GM12878 (cell line): ENCODE results near the gene DENND6B. TPM values are rescaled to one million over a fixed set of nuclear protein-coding genes. Genes with fewer than 3 reads are reported as not detected.

Experiments
- ATAC-seq: fragments of 200-7000 bp; cut with Tn5 transposase; 3 replicates; pipeline ENCODE4 v1.9.1; 2020; ENCODE audit warnings: mild to moderate bottlenecking, moderate library complexity
- BruUV-seq: library from RNA; stranded (reverse); fragments of 400-500 nt; replicated peaks from 2 replicates; lab custom pipeline; 2021; lab: Mats Ljungman, UMichigan
- CTCF ChIA-PET: fragments of 300-600 bp; sonication (Branson Sonifier 250); formaldehyde crosslinking; extraction: SDS; loops from one replicate; lab custom pipeline; 2021; ENCODE audit warnings: inconsistent platforms; lab: Yijun Ruan, JAX
- POLR2A ChIA-PET: fragments of 350-600 bp; formaldehyde crosslinking; extraction: SDS; loops from one replicate; lab custom pipeline; 2021; ENCODE audit warnings: inconsistent platforms; lab: Charles Lee
- RAD21 ChIA-PET: fragments of 300-600 bp; sonication (Branson Sonifier 250); formaldehyde crosslinking; loops from one replicate; lab custom pipeline; 2023; ENCODE audit warnings: antibody characterized with exemption; ENCODE audit not compliant: unreplicated experiment; lab: Charles Lee
- SMC1A ChIA-PET: fragments of 300-600 bp; sonication (Branson Sonifier 250); formaldehyde crosslinking; loops from one replicate; lab custom pipeline; 2023; ENCODE audit not compliant: unreplicated experiment, uncharacterized antibody; lab: Charles Lee
- DNase-seq: peaks from one replicate; pipeline ENCODE4 v3.0.0-alpha.2; 2011; ENCODE audit warnings: low read depth, low spot score
- FAIRE-seq: peaks from 3 replicates; lab custom pipeline; 2011; peaks lifted over from hg19 to GRCh38; lab: Jason Lieb, UNC
- H2AFZ ChIP-seq: 2 replicates; pipeline ENCODE4 v1.6.0; 2011; ENCODE audit warnings: low read depth, low read length, control low read depth; ENCODE audit not compliant: control insufficient read depth
- H3K27ac ChIP-seq: 2 replicates; pipeline ENCODE4 v1.5.1; 2011; ENCODE audit warnings: control low read depth; ENCODE audit not compliant: control insufficient read depth, insufficient read depth
- H3K27me3 ChIP-seq, 2 experiments: replicated peaks in 1 of 2; 2 replicates each; pipeline versions ENCODE4 v1.6.0 to v1.6.1; 2011; ENCODE audit warnings: low read length in 1 of 2; ENCODE audit not compliant: control insufficient read depth in 2 of 2, insufficient read depth in 2 of 2
- H3K36me3 ChIP-seq, 2 experiments: 2 replicates each; pipeline ENCODE4 v1.5.1; 2011; ENCODE audit warnings: low read length in 1 of 2; ENCODE audit not compliant: control insufficient read depth in 2 of 2, insufficient read depth in 2 of 2
- H3K4me1 ChIP-seq: 2 replicates; pipeline ENCODE4 v1.6.1; 2011; ENCODE audit warnings: mild to moderate bottlenecking, low read length, moderate library complexity, mixed read lengths; ENCODE audit not compliant: control insufficient read depth, insufficient read depth
- H3K4me2 ChIP-seq: 2 replicates; pipeline ENCODE4 v1.6.0; 2011; ENCODE audit warnings: control low read depth; ENCODE audit not compliant: control insufficient read depth, insufficient read depth
- H3K4me3 ChIP-seq: fragments of 200-600 bp; sonication (generic); 2 replicates; pipeline ENCODE4 v1.5.1; 2016
- H3K79me2 ChIP-seq: 2 replicates; pipeline ENCODE4 v1.6.0; 2011; ENCODE audit warnings: low read length; ENCODE audit not compliant: control insufficient read depth, insufficient read depth
- H3K9ac ChIP-seq: 2 replicates; pipeline ENCODE4 v1.8.0; 2011; ENCODE audit warnings: low read length, control low read depth, mixed read lengths; ENCODE audit not compliant: control insufficient read depth, insufficient read depth
- H3K9me3 ChIP-seq: replicated peaks from 3 replicates; pipeline ENCODE4 v1.5.1; 2011; ENCODE audit warnings: mild to moderate bottlenecking, low read length; ENCODE audit not compliant: control insufficient read depth, insufficient read depth
- H4K20me1 ChIP-seq: 2 replicates; pipeline ENCODE4 v1.6.0; 2011; ENCODE audit not compliant: control insufficient read depth, insufficient read depth
- BACH1 ChIP-seq: fragments of 450-650 bp; IDR thresholded peaks from 2 replicates; pipeline ENCODE4 v1.6.1; 2017; ENCODE audit warnings: mild to moderate bottlenecking, borderline replicate concordance
- CREM ChIP-seq: IDR thresholded peaks from 2 replicates; pipeline ENCODE4 v1.6.1; 2014; ENCODE audit warnings: antibody characterized with exemption, low read depth
- IRF4 ChIP-seq: IDR thresholded peaks from 2 replicates; pipeline ENCODE4 v1.6.1; 2011; ENCODE audit warnings: low read depth, low read length
- NKRF ChIP-seq: fragments of 450-650 bp; conservative IDR thresholded peaks from 2 replicates; pipeline ENCODE4 v1.6.1; 2017; ENCODE audit warnings: mild to moderate bottlenecking, moderate library complexity
- SRF ChIP-seq, 2 experiments: IDR thresholded peaks; 2 replicates each; pipeline ENCODE4 v1.6.1; 2011; ENCODE audit warnings: low read depth in 2 of 2, low read length in 2 of 2, mild to moderate bottlenecking in 1 of 2, moderate library complexity in 1 of 2
- TCF3 ChIP-seq: IDR thresholded peaks from 2 replicates; pipeline ENCODE4 v1.6.1; 2012; ENCODE audit warnings: low read depth, mild to moderate bottlenecking, low read length, borderline replicate concordance; ENCODE audit not compliant: insufficient read depth
- ZNF24 ChIP-seq: fragments of 450-650 bp; IDR thresholded peaks from 2 replicates; pipeline ENCODE4 v1.6.1; 2017; ENCODE audit warnings: antibody characterized with exemption, mild to moderate bottlenecking
- ZNF687 ChIP-seq: fragments of 450-650 bp; IDR thresholded peaks from 2 replicates; pipeline ENCODE4 v1.6.1; 2017; ENCODE audit warnings: mild to moderate bottlenecking, moderate library complexity
- WGBS: methylation state at CpG from one replicate; pipeline ENCODE4 v1.1.6; 2016; ENCODE audit warnings: low lambda C conversion rate; ENCODE audit not compliant: insufficient replicate concordance, insufficient coverage; ENCODE audit errors: missing lambda C conversion rate; 5-methylcytosine and 5-hydroxymethylcytosine counted together
- in situ Hi-C: fragments of 300-500 bp; cut with MboI; formaldehyde crosslinking; loops from 9 replicates; pipeline ENCODE4 v1.14.3; 2018; ENCODE audit warnings: mixed read lengths
- intact Hi-C: fragments of 100-400 bp; cut with micrococcal nuclease; formaldehyde crosslinking; loops from one replicate; pipeline ENCODE4 v1.14.2; 2022; ENCODE audit not compliant: unreplicated experiment
- polyA plus RNA-seq, 11 experiments: library from polyadenylated mRNA; depleted of rRNA in 4 of 11; unstranded in 6 of 11; stranded (reverse) in 5 of 11; fragments of >200 nt; fragmentation: Nextera tagmentation in 4 of 11; fragmentation: Illumina TruSeq in 1 of 11; extraction: Ambion mirVana in 4 of 11; extraction: Trizol in 1 of 11; gene quantifications; 1 replicate in 1 of 11; 2 replicates in 10 of 11; pipeline versions ENCODE4 v1.2.1 to v1.2.3, GENCODE V29; 2011 to 2016; ENCODE audit warnings: inconsistent platforms in 2 of 11, missing spikeins in 2 of 11, low read depth in 1 of 11
- total RNA-seq, 4 experiments: library from RNA; depleted of rRNA in 3 of 4; stranded (reverse); fragments of >200 nt in 3 of 4; fragmentation: Illumina TruSeq in 1 of 4; extraction: Trizol in 1 of 4; gene quantifications; 2 replicates each; pipeline versions ENCODE4 v1.2.1 to v1.2.3, GENCODE V29; 2013 to 2021

The DENND6B gene
- total and polyA plus RNA-seq, 10 of the 15 experiments (the other 5 are each of a cell fraction or from before 2014, with no cell fraction given): 0.72 to 11.3 (median 6.2) TPM

DNA sequence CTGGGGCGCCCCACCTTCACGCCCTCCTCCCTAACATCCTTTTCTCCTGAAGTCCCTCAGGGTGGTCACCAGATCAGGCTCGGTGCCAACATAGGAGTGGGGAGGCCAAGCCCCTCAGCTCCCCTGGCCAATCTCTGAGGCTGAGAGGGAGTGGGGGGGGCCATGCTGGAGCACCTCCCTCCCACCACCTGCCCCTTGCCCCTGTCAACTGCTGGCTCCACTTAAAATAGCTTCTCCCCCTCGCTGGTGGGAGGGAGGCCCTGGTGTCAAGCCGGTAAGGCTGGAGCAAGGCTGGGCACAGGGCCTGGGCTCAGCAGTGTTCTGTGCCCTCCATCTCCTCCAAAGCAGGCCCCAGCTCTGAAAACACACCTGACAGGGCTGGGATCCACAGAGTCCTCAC, 24.2 kb downstream of the DENND6B start:
- no peaks in the 10 kb centered on the region for H3K9me3 ChIP-seq
- POLR2A ChIA-PET: interaction anchor here (0.5 to 2.3 kb wide), 6 partner anchors 9 to 279 kb away, joined by 3 to 6 read pairs (median 3); partner anchors contain the start of gene HDAC10
- peak overlapping the region; percentile 43; the same call in 1 of the 2 replicates for H3K4me3 ChIP-seq
- no peaks in the 10 kb centered on the region for H3K27me3 ChIP-seq
- intact Hi-C loops (no loop called here), in situ Hi-C loops (no loop called here)
- peak overlapping the region; percentile 94 for H3K4me2 ChIP-seq
- peak overlapping the region; percentile 60; the same call in 1 of the 2 replicates for H3K9ac ChIP-seq
- peaks cover 87% of the 10 kb centered on the region for H3K79me2 ChIP-seq
- peaks cover 2 to 3% of the 10 kb centered on the region in 2 experiments; a peak in 2 of 4 replicates for H3K36me3 ChIP-seq
- TF ChIP-seq TCF3 (no peak), BACH1 (no peak)
- RAD21 ChIA-PET: interaction anchor here (1.5 to 3.8 kb wide), 2 partner anchors 9 to 10 kb away, joined by 3 to 10 read pairs; no protein-coding TSS in a partner anchor
- peaks cover 47% of the 10 kb centered on the region for H3K4me1 ChIP-seq
- DNase-seq (no peak), FAIRE-seq (no peak), ATAC-seq (no peak)
- CTCF ChIA-PET: interaction anchor here (1.0 to 2.5 kb wide), 9 partner anchors 10 to 319 kb away, joined by 3 to 19 read pairs (median 3); no protein-coding TSS in a partner anchor
- H3K27ac ChIP-seq: no peak overlapping the region
- H2AFZ ChIP-seq: no peak overlapping the region
- BruUV-seq: no TSS peak
- SMC1A ChIA-PET: interaction anchor here (0.5 to 4.2 kb wide), 4 partner anchors 9 to 318 kb away, joined by 3 to 21 read pairs (median 4); partner anchors contain the start of gene TUBGCP6
- peaks cover 4% of the 10 kb centered on the region for H4K20me1 ChIP-seq
- WGBS: 66% methylated on average over 5 of the region's 5 CpGs

DNA sequence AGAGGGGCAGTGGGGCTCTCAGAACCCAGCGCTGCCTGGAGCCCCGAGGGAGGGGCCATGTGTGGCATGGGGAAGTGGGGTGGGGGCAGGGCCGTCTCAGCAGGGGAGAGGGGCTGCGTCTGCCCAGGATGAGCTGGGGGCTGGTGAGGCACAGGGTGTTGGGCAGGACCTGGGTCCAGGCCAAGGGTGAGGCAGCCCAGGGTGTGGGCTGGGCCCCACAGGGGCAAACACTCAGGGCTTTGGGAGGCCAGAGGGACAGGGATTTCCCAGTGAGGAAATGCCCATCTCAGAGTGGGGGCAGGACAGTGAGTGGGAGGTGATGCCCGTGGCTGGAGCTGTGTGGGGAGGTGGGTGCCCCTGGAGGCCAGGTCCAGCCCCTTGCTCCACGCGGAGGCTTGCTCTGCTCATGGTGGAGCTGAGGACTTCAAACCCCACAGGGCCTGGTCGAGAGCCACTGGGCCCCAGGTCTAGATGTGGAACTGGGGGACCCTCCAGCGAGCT, 24.7 kb downstream of the DENND6B start:
- H3K79me2 ChIP-seq: peaks cover 88% of the 10 kb centered on the region
- H2AFZ ChIP-seq: no peak overlapping the region
- no peaks in the 10 kb centered on the region for H3K9me3 ChIP-seq
- CTCF ChIA-PET: interaction anchor here (1.0 to 2.5 kb wide), 9 partner anchors 9 to 319 kb away, joined by 3 to 19 read pairs (median 3); no protein-coding TSS in a partner anchor
- SMC1A ChIA-PET: interaction anchor here (0.5 to 1.9 kb wide), 3 partner anchors 12 to 318 kb away, joined by 3 to 6 read pairs (median 3); partner anchors contain the start of gene TUBGCP6
- H3K9ac ChIP-seq: peak overlapping the region; percentile 43; the same call in 1 of the 2 replicates
- peaks cover 2 to 3% of the 10 kb centered on the region in 2 experiments; a peak in 2 of 4 replicates for H3K36me3 ChIP-seq
- 54% methylated on average over 8 of the region's 9 CpGs for WGBS
- no peaks in the 10 kb centered on the region for H3K27me3 ChIP-seq
- no peak for FAIRE-seq
- in situ Hi-C loops: no loop called here
- peak; percentile 1; the same call in 2 of the 3 replicates for ATAC-seq
- POLR2A ChIA-PET: interaction anchor here (0.5 to 2.3 kb wide), 6 partner anchors 8 to 279 kb away, joined by 3 to 6 read pairs (median 3); partner anchors contain the start of gene HDAC10
- H3K4me1 ChIP-seq: peaks cover 47% of the 10 kb centered on the region
- BruUV-seq: no TSS peak
- no peak overlapping the region for H3K27ac ChIP-seq
- H3K4me2 ChIP-seq: peak overlapping the region; percentile 94
- intact Hi-C loops: no loop called here
- DNase-seq: no peak
- RAD21 ChIA-PET: interaction anchor here (3.8 kb wide), 1 partner anchor 9 kb away, joined by 10 read pairs; no protein-coding TSS in a partner anchor
- H4K20me1 ChIP-seq: peaks cover 4% of the 10 kb centered on the region
- H3K4me3 ChIP-seq: peak overlapping the region; percentile 43
- TF ChIP-seq NKRF (no peak), SRF (IDR thresholded peaks at IDR 0.05; ENCODE audit: low read depth in 2 of 2, low read length in 2 of 2) (no peak), CREM (no peak), ZNF687 (no peak), ZNF24 (no peak), IRF4 (no peak)
